Right lobe of liver (tissue), 6 donors: ENCODE results near the gene TOMM6. TPM values are rescaled to one million over a fixed set of nuclear protein-coding genes. Genes with fewer than 3 reads are reported as not detected.
A peak's percentile ranks its signal among the peaks of the same experiment; 100 is the strongest.

Source experiments
- ATAC-seq, 4 donors: fragments of 200-7000 bp; cut with Tn5 transposase; one replicate each; pipeline ENCODE4 v1.9.1; 2020; ENCODE audit warnings: mild to moderate bottlenecking in 4 of 4, moderate library complexity in 4 of 4
- DNase-seq, 3 donors: peaks; one replicate each; pipeline ENCODE4 v3.0.0-alpha.2; 2020
- H3K27ac ChIP-seq, 3 donors: fragments of 200-600 bp; one replicate each; pipeline ENCODE4 v1.8.0; 2022
- H3K27me3 ChIP-seq, 2 donors: fragments of 200-600 bp; one replicate each; pipeline ENCODE4 v1.8.0; 2022
- H3K36me3 ChIP-seq, 4 donors: fragments of 200-600 bp; sonication (generic) in 1 of 4; one replicate each; pipeline versions ENCODE4 v1.5.1 to v1.8.0; 2017 to 2022; ENCODE audit warnings: control low read depth in 1 of 4
- H3K4me1 ChIP-seq, 4 donors: fragments of 200-600 bp; sonication (generic) in 1 of 4; one replicate each; pipeline versions ENCODE4 v1.5.1 to v1.8.0; 2017 to 2022; ENCODE audit warnings: control low read depth in 1 of 4
- H3K4me3 ChIP-seq, 3 donors: fragments of 200-600 bp; one replicate each; pipeline ENCODE4 v1.8.0; 2022
- H3K9me3 ChIP-seq, 4 donors: fragments of 200-600 bp; sonication (generic) in 1 of 4; one replicate each; pipeline versions ENCODE4 v1.5.1 to v1.8.0; 2017 to 2022; ENCODE audit warnings: control low read depth in 1 of 4
- POLR2A ChIP-seq: fragments of 450-650 bp; IDR thresholded peaks from one replicate; pipeline ENCODE4 v1.6.1; 2017; ENCODE audit warnings: antibody characterized with exemption, mild to moderate bottlenecking
- WGBS: methylation state at CpG from one replicate; pipeline ENCODE4 v1.1.6; 2018; ENCODE audit warnings: low coverage, low lambda C conversion rate; ENCODE audit not compliant: insufficient coverage; ENCODE audit errors: missing lambda C conversion rate; 5-methylcytosine and 5-hydroxymethylcytosine counted together
- intact Hi-C, 2 donors: fragments of 100-400 bp; cut with DNase I; formaldehyde crosslinking; loops; one replicate each; pipeline versions ENCODE4 v1.11.2 to v1.14.1; 2022
- total RNA-seq, 6 experiments: library from RNA; depleted of rRNA in 2 of 6; stranded (reverse); fragments of >200 nt in 2 of 6; fragmentation: NEBNext Ultra II Directional in 3 of 6; extraction: Animal tissue kit (Norgen Biotek cat#: 25700) in 3 of 6; gene quantifications; one replicate each; pipeline versions ENCODE4 v1.1.0 to v1.2.4, GENCODE V29; 2016 to 2023
- TF ChIP-seq, protein P1 (sequence below), 4 donors: fragments of 200-600 bp in 3 of 4; fragments of 450-650 bp in 1 of 4; IDR thresholded peaks; one replicate each; pipeline versions ENCODE4 v1.5.1 to v1.8.0; 2016 to 2022; ENCODE audit warnings: antibody characterized with exemption in 4 of 4, mild to moderate bottlenecking in 2 of 4
- donor health status: DM: no; HTN: yes; CAD: no.
- donor health status: DM: no; HTN: no; CAD: no.
- donor health status: DM: no; HTN: no; CAD: no.
- donor health status: DM: no; HTN: yes; CAD: no.
- donor health status: DM: no; HTN: yes; CAD: no.

Gene TOMM6
- total RNA-seq, 6 experiments from 2014 or later: 61.8 to 104 (median 75.6) TPM

GRCh38 chr6:41779336-41779735, 8.2 kb upstream of the TOMM6 start:
- ATAC-seq (no peak), DNase-seq (no peak)
- Histone ChIP-seq H3K4me3 (peak overlapping the region; percentile 58 to 76 (median 65)), H3K9me3 (no peaks in the 10 kb centered on the region), H3K27ac (no peak overlapping the region), H3K27me3 (no peaks in the 10 kb centered on the region), H3K36me3 (peaks cover 0 to 14% (median 6%) of the 10 kb centered on the region in 4 donors), H3K4me1 (peaks cover 0 to 17% (median 5%) of the 10 kb centered on the region in 4 donors)
- WGBS: 4% methylated on average over 5 of the region's 16 CpGs
- intact Hi-C loops: no loop called here
- TF ChIP-seq POLR2A: no peak
- TF ChIP-seq, protein P1, sequence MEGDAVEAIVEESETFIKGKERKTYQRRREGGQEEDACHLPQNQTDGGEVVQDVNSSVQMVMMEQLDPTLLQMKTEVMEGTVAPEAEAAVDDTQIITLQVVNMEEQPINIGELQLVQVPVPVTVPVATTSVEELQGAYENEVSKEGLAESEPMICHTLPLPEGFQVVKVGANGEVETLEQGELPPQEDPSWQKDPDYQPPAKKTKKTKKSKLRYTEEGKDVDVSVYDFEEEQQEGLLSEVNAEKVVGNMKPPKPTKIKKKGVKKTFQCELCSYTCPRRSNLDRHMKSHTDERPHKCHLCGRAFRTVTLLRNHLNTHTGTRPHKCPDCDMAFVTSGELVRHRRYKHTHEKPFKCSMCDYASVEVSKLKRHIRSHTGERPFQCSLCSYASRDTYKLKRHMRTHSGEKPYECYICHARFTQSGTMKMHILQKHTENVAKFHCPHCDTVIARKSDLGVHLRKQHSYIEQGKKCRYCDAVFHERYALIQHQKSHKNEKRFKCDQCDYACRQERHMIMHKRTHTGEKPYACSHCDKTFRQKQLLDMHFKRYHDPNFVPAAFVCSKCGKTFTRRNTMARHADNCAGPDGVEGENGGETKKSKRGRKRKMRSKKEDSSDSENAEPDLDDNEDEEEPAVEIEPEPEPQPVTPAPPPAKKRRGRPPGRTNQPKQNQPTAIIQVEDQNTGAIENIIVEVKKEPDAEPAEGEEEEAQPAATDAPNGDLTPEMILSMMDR (IDR thresholded peaks at IDR 0.05): no peak

DNA sequence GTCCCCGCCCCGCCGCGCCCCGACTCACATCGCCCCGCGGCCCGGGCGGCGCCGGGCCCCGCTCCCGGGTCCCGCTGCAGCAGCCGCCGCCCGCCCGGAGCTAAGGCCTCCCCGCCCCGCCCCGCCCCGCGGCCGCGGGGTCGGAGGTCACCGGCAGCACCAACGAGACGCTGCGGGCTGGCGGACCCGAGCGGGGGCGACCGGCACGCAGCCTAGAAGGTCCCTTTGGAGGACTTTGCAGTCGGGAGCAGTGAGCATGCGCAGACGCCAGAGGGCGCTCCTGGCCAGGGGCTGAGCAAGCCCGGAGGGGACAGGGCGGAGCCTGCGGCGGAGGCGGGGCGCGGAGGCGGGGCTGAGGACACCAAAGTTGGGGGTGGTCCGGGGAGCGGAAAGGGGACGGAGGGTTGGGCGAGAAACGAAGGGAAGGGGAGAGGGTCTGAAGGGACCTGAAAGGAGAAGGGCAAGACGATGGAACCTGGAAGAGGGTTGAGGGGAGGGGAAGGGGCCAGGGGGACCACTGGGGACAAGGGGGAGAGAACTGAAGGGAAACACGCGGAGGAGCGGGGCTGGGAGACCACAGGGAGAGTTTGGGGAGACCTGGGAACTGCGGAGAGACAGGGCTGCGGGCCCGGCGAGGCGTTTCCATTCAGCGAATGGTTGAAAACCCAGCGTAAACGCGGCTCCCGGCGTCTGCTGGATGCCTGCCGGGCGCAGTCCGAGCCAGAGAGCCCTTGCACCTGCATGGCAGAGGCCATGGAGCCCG, 7.5 kb upstream of the TOMM6 start, which contains the start of gene FRS3:
TSS of gene FRS3 (minus strand) at position 113 of the 763 bp plus-strand sequence. CDS start 2,913 bp downstream, outside the sequence.
- intact Hi-C loops: loop anchor here (10.0 kb wide), 3 partner anchors 145 to 265 kb away; partner anchors contain the start of genes BYSL (in 1 of the 2) and MED20 (in 1 of the 2)
- Histone ChIP-seq H3K4me1 (peaks cover 0 to 17% (median 5%) of the 10 kb centered on the region in 4 donors), H3K4me3 (peak within 1 kb of the TSS; percentile 65 to 85 (median 76)), H3K36me3 (peaks cover 0 to 8% (median 3%) of the 10 kb centered on the region in 4 donors), H3K9me3 (no peaks in the 10 kb centered on the region), H3K27me3 (no peaks in the 10 kb centered on the region), H3K27ac (peak within 1 kb of the TSS; percentile 66 to 88 (median 84))
- peak; percentile 21 for TF ChIP-seq POLR2A
- TF ChIP-seq, protein P1 (IDR thresholded peaks at IDR 0.05): peak; percentile 79 to 97 (median 83)
- peak; percentile 99 for DNase-seq
- ATAC-seq: peak; percentile 90 to 94 (median 92)
- WGBS: 0% methylated on average over 37 of the region's 73 CpGs

GRCh38 chr6:41780551-41781365, 6.7 kb upstream of the TOMM6 start, which contains the start of gene PRICKLE4:
Gene PRICKLE4, plus strand, starts transcription at chr6:41780782. Its CDS starts 2,692 bp downstream, at chr6:41783474.
- WGBS: 1% methylated on average over 9 of the region's 36 CpGs
- intact Hi-C loops: loop anchor here (10.0 kb wide), 3 partner anchors 144 to 264 kb away; partner anchors contain the start of genes BYSL (in 1 of the 2) and MED20 (in 1 of the 2)
- ATAC-seq (peak; percentile 57 to 69 (median 66)), DNase-seq (peak; percentile 65 to 88 (median 73))
- TF ChIP-seq POLR2A: no peak
- TF ChIP-seq, protein P1 (IDR thresholded peaks at IDR 0.05): no peak
- Histone ChIP-seq H3K4me3 (peak within 1 kb of the TSS; percentile 65 to 85 (median 76)), H3K36me3 (peaks cover 0 to under 1% (median 0%) of the 10 kb centered on the region in 4 donors), H3K27ac (peak within 1 kb of the TSS; percentile 66 to 88 (median 84)), H3K9me3 (no peaks in the 10 kb centered on the region), H3K4me1 (peaks cover 0 to 18% (median 7%) of the 10 kb centered on the region in 4 donors), H3K27me3 (no peaks in the 10 kb centered on the region)

DNA sequence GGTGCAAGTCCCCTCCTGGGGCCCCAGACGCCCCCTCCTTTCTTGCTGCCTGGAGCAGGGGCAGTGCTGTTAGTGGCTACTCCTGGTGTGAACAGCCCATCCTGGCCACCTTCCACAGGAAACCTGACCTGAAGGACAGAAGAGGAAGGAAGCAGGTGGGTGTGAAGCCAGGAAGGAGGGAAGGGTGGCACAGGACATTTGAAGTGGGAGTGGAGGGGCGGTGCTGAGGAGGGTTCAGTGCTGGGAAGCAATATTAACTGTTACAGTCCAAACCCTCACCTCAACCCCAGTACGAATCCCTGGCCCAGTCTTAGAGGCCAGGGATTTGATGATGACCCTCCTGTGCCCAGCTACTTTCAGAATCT, 6.1 kb upstream of the TOMM6 start:
- Histone ChIP-seq H3K4me1 (peaks cover 0 to 24% (median 11%) of the 10 kb centered on the region in 4 donors), H3K36me3 (no peaks in the 10 kb centered on the region), H3K9me3 (no peaks in the 10 kb centered on the region), H3K27ac (peak overlapping the region; percentile 66 to 88 (median 84)), H3K27me3 (no peaks in the 10 kb centered on the region), H3K4me3 (peak overlapping the region; percentile 65 to 85 (median 76))
- DNase-seq: peak in 1 of 3 donors; percentile 64
- peak; percentile 0 to 3 (median 0) for ATAC-seq
- intact Hi-C loops: loop anchor here (10.0 kb wide), 3 partner anchors 143 to 263 kb away; partner anchors contain the start of genes BYSL (in 1 of the 2) and MED20 (in 1 of the 2)
- WGBS: 9% methylated on average over 3 of the region's 3 CpGs
- TF ChIP-seq, protein P1 (IDR thresholded peaks at IDR 0.05): no peak
- TF ChIP-seq POLR2A: no peak
